ENCODE results near the gene MYF5. TPM values are rescaled to one million over a fixed set of nuclear protein-coding genes. Genes with fewer than 3 reads are reported as not detected.

The MYF5 gene
- total RNA-seq, 2 experiments from 2014 or later: not detected

- H3K27ac ChIP-seq (ENCODE audit: low read depth in 1 of 2, low read length in 2 of 2): no peak overlapping the region
- POLR2A ChIA-PET: no interaction called here
- ATAC-seq (ENCODE audit: poor library complexity): no peak
- H3K36me3 ChIP-seq (ENCODE audit: insufficient read depth, low read length): no peaks in the 10 kb centered on the region
- no peaks in the 10 kb centered on the region for H3K36me3 Mint-ChIP-seq (ENCODE audit: low read depth)
- intact Hi-C loops (cut with DNase I, micrococcal nuclease): no loop called here
- no peak for DNase-seq
- no peaks in the 10 kb centered on the region for H3K27me3 ChIP-seq (ENCODE audit: control insufficient read depth in 1 of 2, insufficient read depth in 2 of 2, low read length in 2 of 2)
- no peaks in the 10 kb centered on the region for H3K9me3 Mint-ChIP-seq
- H3K4me1 ChIP-seq (ENCODE audit: insufficient read depth, low read length): no peaks in the 10 kb centered on the region
- H3K4me1 Mint-ChIP-seq (ENCODE audit: low read depth): no peaks in the 10 kb centered on the region
- no peak overlapping the region for H3K4me3 ChIP-seq (ENCODE audit: low read length)
- H3K27me3 Mint-ChIP-seq: no peaks in the 10 kb centered on the region
- H3K9me3 ChIP-seq (ENCODE audit: control insufficient read depth in 1 of 2, insufficient read depth in 1 of 2, low read length in 2 of 2): no peaks in the 10 kb centered on the region
- no peak overlapping the region for H3K27ac Mint-ChIP-seq
- CTCF ChIA-PET: no interaction called here
- TF ChIP-seq, protein P1, sequence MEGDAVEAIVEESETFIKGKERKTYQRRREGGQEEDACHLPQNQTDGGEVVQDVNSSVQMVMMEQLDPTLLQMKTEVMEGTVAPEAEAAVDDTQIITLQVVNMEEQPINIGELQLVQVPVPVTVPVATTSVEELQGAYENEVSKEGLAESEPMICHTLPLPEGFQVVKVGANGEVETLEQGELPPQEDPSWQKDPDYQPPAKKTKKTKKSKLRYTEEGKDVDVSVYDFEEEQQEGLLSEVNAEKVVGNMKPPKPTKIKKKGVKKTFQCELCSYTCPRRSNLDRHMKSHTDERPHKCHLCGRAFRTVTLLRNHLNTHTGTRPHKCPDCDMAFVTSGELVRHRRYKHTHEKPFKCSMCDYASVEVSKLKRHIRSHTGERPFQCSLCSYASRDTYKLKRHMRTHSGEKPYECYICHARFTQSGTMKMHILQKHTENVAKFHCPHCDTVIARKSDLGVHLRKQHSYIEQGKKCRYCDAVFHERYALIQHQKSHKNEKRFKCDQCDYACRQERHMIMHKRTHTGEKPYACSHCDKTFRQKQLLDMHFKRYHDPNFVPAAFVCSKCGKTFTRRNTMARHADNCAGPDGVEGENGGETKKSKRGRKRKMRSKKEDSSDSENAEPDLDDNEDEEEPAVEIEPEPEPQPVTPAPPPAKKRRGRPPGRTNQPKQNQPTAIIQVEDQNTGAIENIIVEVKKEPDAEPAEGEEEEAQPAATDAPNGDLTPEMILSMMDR (IDR thresholded peaks at IDR 0.05): no peak
- H3K4me3 Mint-ChIP-seq: no peak overlapping the region
Measured at GRCh38 chr12:80700327-80700726, 16.4 kb upstream of the MYF5 start.

GRCh38 chr12:80701388-80701787 lies 15.3 kb upstream of the MYF5 start:
- H3K9me3 Mint-ChIP-seq: no peaks in the 10 kb centered on the region
- Histone ChIP-seq H3K4me1 (ENCODE audit: insufficient read depth, low read length) (no peaks in the 10 kb centered on the region), H3K36me3 (ENCODE audit: insufficient read depth, low read length) (no peaks in the 10 kb centered on the region), H3K27me3 (ENCODE audit: control insufficient read depth in 1 of 2, insufficient read depth in 2 of 2, low read length in 2 of 2) (no peaks in the 10 kb centered on the region), H3K27ac (ENCODE audit: low read depth in 1 of 2, low read length in 2 of 2) (no peak overlapping the region), H3K9me3 (ENCODE audit: control insufficient read depth in 1 of 2, insufficient read depth in 1 of 2, low read length in 2 of 2) (no peaks in the 10 kb centered on the region), H3K4me3 (ENCODE audit: low read length) (no peak overlapping the region)
- ChIA-PET CTCF (no interaction called here), POLR2A (no interaction called here)
- peaks cover 5% of the 10 kb centered on the region for H3K27me3 Mint-ChIP-seq
- intact Hi-C loops (cut with DNase I, micrococcal nuclease): no loop called here
- no peak overlapping the region for H3K27ac Mint-ChIP-seq
- H3K4me3 Mint-ChIP-seq: no peak overlapping the region
- H3K4me1 Mint-ChIP-seq (ENCODE audit: low read depth): no peaks in the 10 kb centered on the region
- ATAC-seq (ENCODE audit: poor library complexity): no peak
- TF ChIP-seq, protein P1 (IDR thresholded peaks at IDR 0.05): no peak
- DNase-seq: no peak
- H3K36me3 Mint-ChIP-seq (ENCODE audit: low read depth): no peaks in the 10 kb centered on the region

DNA sequence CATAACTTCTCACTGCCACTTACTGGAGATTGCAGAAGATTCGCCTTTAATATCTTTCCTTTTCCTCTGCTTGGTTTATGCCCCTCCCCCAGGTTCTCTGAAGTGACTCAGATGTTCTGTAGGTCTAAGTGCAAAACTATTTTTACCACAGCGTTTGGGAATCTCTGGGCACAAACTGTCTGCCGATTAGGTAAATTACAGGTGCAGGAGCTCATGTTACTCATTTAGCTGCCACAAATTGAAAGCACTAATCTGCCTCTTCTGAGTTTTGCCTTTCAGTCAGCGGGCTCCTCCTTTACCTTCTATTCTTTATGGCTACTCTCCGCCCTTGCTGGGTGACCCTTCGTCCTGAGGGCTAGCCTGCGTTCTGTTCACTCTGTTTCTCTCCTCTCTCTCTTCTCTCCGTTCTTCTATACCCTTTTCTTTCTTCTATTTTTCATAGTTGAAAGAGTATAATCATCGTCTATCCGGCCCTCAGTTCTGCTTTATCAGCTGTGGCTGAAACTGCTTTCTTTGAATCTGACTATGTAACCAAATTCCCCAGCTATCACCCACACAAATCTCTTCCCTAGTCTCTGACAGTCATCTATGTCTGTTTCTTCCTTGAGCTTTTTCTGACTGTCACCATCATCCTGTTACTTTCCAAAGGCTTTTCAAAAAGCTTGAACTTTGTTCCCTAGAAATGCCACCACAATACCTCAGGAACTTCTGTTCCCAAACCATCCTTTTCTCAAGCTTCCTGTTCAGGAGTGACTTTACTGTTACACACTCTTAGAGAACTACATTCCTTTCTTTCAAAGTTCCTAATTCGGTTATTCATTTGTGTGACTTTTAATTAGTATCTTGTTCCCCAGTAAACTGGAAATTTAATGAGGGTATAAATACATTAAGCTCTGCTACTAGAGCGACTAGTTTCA lies 13.6 kb upstream of the MYF5 start:
- Histone ChIP-seq H3K27me3 (ENCODE audit: control insufficient read depth in 1 of 2, insufficient read depth in 2 of 2, low read length in 2 of 2) (peaks cover 7 to 10% of the 10 kb centered on the region in 2 experiments), H3K36me3 (ENCODE audit: insufficient read depth, low read length) (no peaks in the 10 kb centered on the region), H3K27ac (ENCODE audit: low read depth in 1 of 2, low read length in 2 of 2) (no peak overlapping the region), H3K9me3 (ENCODE audit: control insufficient read depth in 1 of 2, insufficient read depth in 1 of 2, low read length in 2 of 2) (peaks cover 0 to 6% of the 10 kb centered on the region in 2 experiments), H3K4me3 (ENCODE audit: low read length) (no peak overlapping the region), H3K4me1 (ENCODE audit: insufficient read depth, low read length) (no peaks in the 10 kb centered on the region)
- CTCF ChIA-PET: no interaction called here
- intact Hi-C loops (cut with DNase I, micrococcal nuclease): no loop called here
- no peak overlapping the region for H3K27ac Mint-ChIP-seq
- H3K27me3 Mint-ChIP-seq: peaks cover 20% of the 10 kb centered on the region
- H3K36me3 Mint-ChIP-seq (ENCODE audit: low read depth): no peaks in the 10 kb centered on the region
- ATAC-seq (ENCODE audit: poor library complexity): no peak
- H3K4me1 Mint-ChIP-seq (ENCODE audit: low read depth): no peaks in the 10 kb centered on the region
- DNase-seq: no peak
- H3K9me3 Mint-ChIP-seq: no peaks in the 10 kb centered on the region
- no peak overlapping the region for H3K4me3 Mint-ChIP-seq
- TF ChIP-seq, protein P1 (IDR thresholded peaks at IDR 0.05): no peak
- POLR2A ChIA-PET: no interaction called here

Measured in CD4-positive, alpha-beta T cell (primary cell).